ENCODE data around the gene HOXB1.

GRCh38 chr17:48551596-48552465, 21.0 kb upstream of the HOXB1 start:
- no peak for TF ChIP-seq CTCF (optimal IDR thresholded peaks at IDR 0.05 in 1 of 3, IDR thresholded peaks at IDR 0.05 in 1 of 3, conservative IDR thresholded peaks at IDR 0.05 in 1 of 3; ENCODE audit: extremely low read depth in 1 of 3, insufficient read depth in 2 of 3, low read length in 3 of 3)
- TF ChIP-seq EZH2 (IDR thresholded peaks at IDR 0.05; ENCODE audit: low read length), result no peak

All from keratinocyte (primary cell).